GM18526 (cell line): ENCODE measurements around the gene DOCK3.

Source experiments
- POLR2A ChIP-seq: IDR thresholded peaks from 3 replicates; pipeline ENCODE4 v1.6.1; 2011; ENCODE audit not compliant: insufficient read length; ENCODE audit errors: extremely low read depth

The DOCK3 gene

GRCh38 chr3:51163051-51163450 lies 488.3 kb downstream of the DOCK3 start:
- TF ChIP-seq POLR2A = no peak

- TF ChIP-seq POLR2A = no peak
Measured at GRCh38 chr3:51173518-51174271, 499.0 kb downstream of the DOCK3 start.

GRCh38 chr3:51176923-51177322 lies 502.2 kb downstream of the DOCK3 start:
- no peak for TF ChIP-seq POLR2A

GRCh38 chr3:51190199-51190598 lies 515.5 kb downstream of the DOCK3 start:
- TF ChIP-seq POLR2A = no peak

- no peak for TF ChIP-seq POLR2A
Measured at GRCh38 chr3:51190827-51191226, 516.1 kb downstream of the DOCK3 start.

- no peak for TF ChIP-seq POLR2A
Measured at GRCh38 chr3:51191768-51192167, 517.0 kb downstream of the DOCK3 start.

- TF ChIP-seq POLR2A = no peak
Measured at GRCh38 chr3:51198477-51198876, 523.8 kb downstream of the DOCK3 start.

GRCh38 chr3:51216291-51216690 lies 541.6 kb downstream of the DOCK3 start:
- TF ChIP-seq POLR2A = no peak

- TF ChIP-seq POLR2A = no peak
Measured at GRCh38 chr3:51221959-51222358, 547.2 kb downstream of the DOCK3 start.

- TF ChIP-seq POLR2A = no peak
Measured at GRCh38 chr3:51224283-51224682, 549.6 kb downstream of the DOCK3 start.

GRCh38 chr3:51224843-51225242 lies 550.1 kb downstream of the DOCK3 start:
- no peak for TF ChIP-seq POLR2A

GRCh38 chr3:51242939-51243338 lies 568.2 kb downstream of the DOCK3 start:
- TF ChIP-seq POLR2A = no peak

GRCh38 chr3:51243924-51244323 lies 569.2 kb downstream of the DOCK3 start:
- TF ChIP-seq POLR2A = no peak

- TF ChIP-seq POLR2A = no peak
Measured at GRCh38 chr3:51245867-51246266, 571.1 kb downstream of the DOCK3 start.

GRCh38 chr3:51257870-51258269 lies 583.1 kb downstream of the DOCK3 start:
- TF ChIP-seq POLR2A = no peak

- no peak for TF ChIP-seq POLR2A
Measured at GRCh38 chr3:51268132-51268531, 593.4 kb downstream of the DOCK3 start.

- no peak for TF ChIP-seq POLR2A
Measured at GRCh38 chr3:51269466-51269865, 594.7 kb downstream of the DOCK3 start.
